Heart left ventricle (tissue), 13 donors: ENCODE data around the gene MAP4K1.

Source experiments
- POLR2A ChIP-seq, 2 donors: fragments of 450-650 bp; IDR thresholded peaks; one replicate each; pipeline ENCODE4 v1.6.1; 2017; ENCODE audit warnings: antibody characterized with exemption in 2 of 2, mild to moderate bottlenecking in 2 of 2, moderate library complexity in 2 of 2
- TF ChIP-seq, protein P1 (sequence below), 12 donors: fragments of 200-600 bp; sonication (generic) in 4 of 12; IDR thresholded peaks; one replicate each; pipeline versions ENCODE4 v1.5.0 to v1.8.0; 2018 to 2022; ENCODE audit warnings: antibody characterized with exemption in 12 of 12, mild to moderate bottlenecking in 5 of 12
- donor health status: ischemic (EF 13 %, LVEDD 7.1; RV severe dilation, severe dysfunction).
- donor health status: DM: no; HTN: yes; CAD: no.
- donor health status: DM: no; HTN: no; CAD: no.
- donor health status: ischemic (EF 25% LVEDD 6.9; RV normal size, moderate dysfunction).
- donor health status: ischemic (EF 25% LVEDD 5.7; RV mildly dilated, moderate dysfunction).
- donor health status: ischemic (EF 35%, LVEDD 5.7; RV mildly dilated, moderate dysfunction).
- donor health status: nonischemic (EF 11% LVEDD 7.7; RV severe dilation, severe dysfunction).
- donor health status: DM: yes; HTN: yes; CAD: no.
- donor health status: PGD.
- donor health status: ischemic (EF 29% LVEDD 5.4; RV normal size, mild dysfunction).
- donor health status: nonischemic (EF 23%, LVEDD 6.1; RV moderate dilation, normal function).

- TF ChIP-seq POLR2A (IDR thresholded peaks at IDR 0.05) = no peak
- TF ChIP-seq, protein P1, sequence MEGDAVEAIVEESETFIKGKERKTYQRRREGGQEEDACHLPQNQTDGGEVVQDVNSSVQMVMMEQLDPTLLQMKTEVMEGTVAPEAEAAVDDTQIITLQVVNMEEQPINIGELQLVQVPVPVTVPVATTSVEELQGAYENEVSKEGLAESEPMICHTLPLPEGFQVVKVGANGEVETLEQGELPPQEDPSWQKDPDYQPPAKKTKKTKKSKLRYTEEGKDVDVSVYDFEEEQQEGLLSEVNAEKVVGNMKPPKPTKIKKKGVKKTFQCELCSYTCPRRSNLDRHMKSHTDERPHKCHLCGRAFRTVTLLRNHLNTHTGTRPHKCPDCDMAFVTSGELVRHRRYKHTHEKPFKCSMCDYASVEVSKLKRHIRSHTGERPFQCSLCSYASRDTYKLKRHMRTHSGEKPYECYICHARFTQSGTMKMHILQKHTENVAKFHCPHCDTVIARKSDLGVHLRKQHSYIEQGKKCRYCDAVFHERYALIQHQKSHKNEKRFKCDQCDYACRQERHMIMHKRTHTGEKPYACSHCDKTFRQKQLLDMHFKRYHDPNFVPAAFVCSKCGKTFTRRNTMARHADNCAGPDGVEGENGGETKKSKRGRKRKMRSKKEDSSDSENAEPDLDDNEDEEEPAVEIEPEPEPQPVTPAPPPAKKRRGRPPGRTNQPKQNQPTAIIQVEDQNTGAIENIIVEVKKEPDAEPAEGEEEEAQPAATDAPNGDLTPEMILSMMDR (IDR thresholded peaks at IDR 0.05) = no peak
These were observed 44.9 kb upstream of the MAP4K1 start for GRCh38 chr19:38662537-38663155.
